Activated T-helper 1 cell treated with anti-CD3 and anti-CD28 coated beads, Interleukin-12 subunit alpha, Interleukin-12 subunit beta, Interleukin-2, Interleukin-4 antibody, amounts not matched to agents 30 ng/mL and 10 ng/mL and 1 ng/mL, durations not matched to agents 14 hours and 24 hours and 36 hours (primary cell): Measurements from ENCODE around the gene PLAAT4. TPM values are rescaled to one million over a fixed set of nuclear protein-coding genes. Genes with fewer than 3 reads are reported as not detected.
A peak's percentile ranks its signal among the peaks of the same experiment; 100 is the strongest.
"Not testable (repeated sequence)": the region's sequence is repeated elsewhere in the genome, so short reads cannot be mapped to it uniquely, and the experiment has no call there.

Experiments
- DNase-seq: peaks from one replicate; pipeline ENCODE4 v3.0.0; 2021; ENCODE audit warnings: low spot score
- H3K27ac Mint-ChIP-seq: one replicate; pipeline ENCODE4 v1.8.0; 2021; ENCODE audit warnings: mild to moderate bottlenecking, mixed read lengths
- H3K27me3 Mint-ChIP-seq: one replicate; pipeline ENCODE4 v1.8.0; 2022; ENCODE audit warnings: mild to moderate bottlenecking, moderate library complexity, mixed read lengths; ENCODE audit not compliant: insufficient read depth
- H3K36me3 Mint-ChIP-seq: one replicate; pipeline ENCODE4 v1.8.0; 2021; ENCODE audit warnings: low read depth, mixed read lengths
- H3K4me1 Mint-ChIP-seq: one replicate; pipeline ENCODE4 v1.8.0; 2021; ENCODE audit warnings: low read depth, mixed read lengths
- H3K4me3 Mint-ChIP-seq: one replicate; pipeline ENCODE4 v1.8.0; 2021; ENCODE audit warnings: mild to moderate bottlenecking, moderate library complexity, mixed read lengths
- H3K9me3 Mint-ChIP-seq: one replicate; pipeline ENCODE4 v1.8.0; 2021; ENCODE audit warnings: mixed read lengths
- intact Hi-C: fragments of 100-400 bp; cut with micrococcal nuclease; formaldehyde crosslinking; loops from one replicate; pipeline ENCODE4 v1.15.1; 2024
- total RNA-seq: library from RNA; stranded (reverse); gene quantifications from 2 replicates; pipeline ENCODE4 v1.2.3, GENCODE V29; 2022

The PLAAT4 gene
- total RNA-seq, 1 donor from 2014 or later, result 11.8 TPM

GRCh38 chr11:63534895-63535461 lies 1.6 kb upstream of the PLAAT4 start:
- Mint-ChIP-seq H3K27ac (peak overlapping the region; percentile 91), H3K36me3 (peaks cover 6% of the 10 kb centered on the region), H3K27me3 (no peaks in the 10 kb centered on the region), H3K9me3 (no peaks in the 10 kb centered on the region), H3K4me1 (peaks cover 81% of the 10 kb centered on the region), H3K4me3 (peak overlapping the region; percentile 86)
- peak; percentile 32 for DNase-seq
- intact Hi-C loops, result loop anchor here (1.0 to 5.0 kb wide), 4 partner anchors 18 to 136 kb away; partner anchors contain the start of gene ATL3

- Mint-ChIP-seq H3K9me3 (no peaks in the 10 kb centered on the region), H3K27ac (peak overlapping the region; percentile 91), H3K4me1 (peaks cover 77% of the 10 kb centered on the region), H3K27me3 (no peaks in the 10 kb centered on the region), H3K36me3 (peaks cover 11% of the 10 kb centered on the region), H3K4me3 (peak overlapping the region; percentile 86)
- intact Hi-C loops, result loop anchor here (1.0 to 5.0 kb wide), 4 partner anchors 18 to 136 kb away; partner anchors contain the start of gene ATL3
- peak; percentile 34 for DNase-seq
Measured at GRCh38 chr11:63535734-63536133, 874 bp upstream of the PLAAT4 start.

- Mint-ChIP-seq H3K27ac (peak overlapping the region; percentile 91), H3K4me3 (peak overlapping the region; percentile 86), H3K9me3 (no peaks in the 10 kb centered on the region), H3K36me3 (peaks cover 15% of the 10 kb centered on the region), H3K4me1 (peaks cover 61% of the 10 kb centered on the region), H3K27me3 (no peaks in the 10 kb centered on the region)
- DNase-seq, result no peak
- intact Hi-C loops, result loop anchor here (5.0 kb wide), 1 partner anchor 100 kb away; no protein-coding TSS in a partner anchor
Measured at GRCh38 chr11:63537293-63538101, 889 bp downstream of the PLAAT4 start.

DNA sequence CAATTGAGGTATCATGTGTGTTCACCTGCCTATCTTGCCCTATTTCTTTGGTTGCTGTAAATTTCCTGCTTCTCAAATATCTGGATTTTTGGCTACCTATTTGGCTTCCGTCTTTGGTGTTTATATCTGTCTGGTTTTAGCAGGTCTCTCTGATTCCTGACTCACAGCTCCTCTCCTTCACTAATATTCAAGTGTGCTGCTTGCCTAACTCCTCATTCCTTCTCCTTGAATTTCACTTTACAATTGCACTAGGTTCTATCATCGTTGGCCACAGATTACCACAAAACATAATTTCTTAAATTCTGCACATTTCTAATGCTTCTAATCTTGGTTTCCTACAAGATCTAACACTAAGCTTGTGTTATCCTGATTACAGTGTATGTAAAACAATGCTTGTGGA lies 5.9 kb downstream of the PLAAT4 start:
- H3K27ac Mint-ChIP-seq, H3K9me3 Mint-ChIP-seq, intact Hi-C loops, H3K4me3 Mint-ChIP-seq, H3K27me3 Mint-ChIP-seq, DNase-seq: not testable (repeated sequence)
- Mint-ChIP-seq H3K4me1 (peaks cover 22% of the 10 kb centered on the region), H3K36me3 (peaks cover 40% of the 10 kb centered on the region)

DNA sequence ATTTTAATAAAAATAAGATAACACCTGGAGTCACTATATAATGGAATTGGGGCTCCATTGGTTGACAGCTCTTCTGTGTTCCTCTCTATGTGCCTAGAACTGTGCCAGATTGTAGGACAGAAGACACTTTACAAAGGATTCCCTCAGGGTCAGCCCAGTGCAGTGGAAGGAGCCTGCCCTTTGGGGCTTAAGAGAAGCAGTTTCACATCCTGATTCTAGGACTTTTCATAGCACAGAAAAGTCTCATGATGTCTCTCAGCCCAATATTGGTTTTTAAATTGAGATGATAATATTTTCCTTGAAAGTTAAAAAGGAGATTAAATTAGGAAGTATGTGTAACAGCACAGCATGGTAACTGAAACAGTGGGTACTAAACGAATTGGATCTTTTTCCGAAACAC lies 7.1 kb downstream of the PLAAT4 start:
- no peaks in the 10 kb centered on the region for H3K27me3 Mint-ChIP-seq
- no peak overlapping the region for H3K27ac Mint-ChIP-seq
- intact Hi-C loops, result no loop called here
- no peaks in the 10 kb centered on the region for H3K9me3 Mint-ChIP-seq
- DNase-seq, result no peak
- peaks cover 10% of the 10 kb centered on the region for H3K4me1 Mint-ChIP-seq
- no peak overlapping the region for H3K4me3 Mint-ChIP-seq
- peaks cover 43% of the 10 kb centered on the region for H3K36me3 Mint-ChIP-seq

DNA sequence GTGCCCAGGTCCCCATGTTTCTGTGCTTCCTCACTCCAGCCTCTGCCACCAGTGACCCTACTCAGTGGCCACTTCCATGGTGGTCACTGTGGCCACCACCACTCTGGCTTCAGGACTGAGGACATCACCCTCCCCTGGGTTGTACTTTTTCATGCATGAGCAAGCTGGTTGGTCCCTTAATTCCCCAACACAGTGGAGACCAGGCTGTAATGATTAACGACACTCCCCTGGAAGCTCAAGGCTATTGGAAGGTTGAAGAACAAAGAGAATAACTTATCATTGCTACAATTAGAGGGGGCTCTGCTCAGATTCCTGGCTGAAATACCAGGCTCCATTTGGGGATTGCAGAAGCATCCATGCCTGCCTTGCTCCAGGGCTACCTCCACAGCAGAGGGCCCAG lies 10.5 kb downstream of the PLAAT4 start:
- intact Hi-C loops, result no loop called here
- H3K27me3 Mint-ChIP-seq, result no peaks in the 10 kb centered on the region
- H3K4me1 Mint-ChIP-seq, result peaks cover 16% of the 10 kb centered on the region
- H3K4me3 Mint-ChIP-seq, result no peak overlapping the region
- no peak overlapping the region for H3K27ac Mint-ChIP-seq
- H3K36me3 Mint-ChIP-seq, result peaks cover 32% of the 10 kb centered on the region
- DNase-seq, result no peak
- no peaks in the 10 kb centered on the region for H3K9me3 Mint-ChIP-seq

DNA sequence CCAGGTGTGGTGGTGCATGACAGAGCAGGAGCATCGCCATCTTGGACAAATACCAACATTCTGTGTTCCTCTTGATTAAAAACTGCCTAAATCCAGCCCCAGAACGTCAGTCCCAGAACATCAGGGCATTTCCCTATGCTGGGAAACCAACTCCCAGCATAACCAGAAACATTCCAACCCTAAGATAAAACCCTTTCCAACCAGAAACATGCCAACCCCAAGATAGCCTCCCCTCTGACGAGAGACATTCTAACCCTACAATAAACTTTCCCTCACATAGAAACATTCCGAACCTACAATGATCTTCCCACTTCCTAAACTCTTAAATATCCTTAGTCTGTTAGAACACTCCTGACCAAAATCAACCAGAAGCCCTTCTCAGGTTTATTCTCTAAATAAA lies 11.6 kb downstream of the PLAAT4 start:
- intact Hi-C loops, result no loop called here
- Mint-ChIP-seq H3K9me3 (no peaks in the 10 kb centered on the region), H3K4me3 (no peak overlapping the region)

DNA sequence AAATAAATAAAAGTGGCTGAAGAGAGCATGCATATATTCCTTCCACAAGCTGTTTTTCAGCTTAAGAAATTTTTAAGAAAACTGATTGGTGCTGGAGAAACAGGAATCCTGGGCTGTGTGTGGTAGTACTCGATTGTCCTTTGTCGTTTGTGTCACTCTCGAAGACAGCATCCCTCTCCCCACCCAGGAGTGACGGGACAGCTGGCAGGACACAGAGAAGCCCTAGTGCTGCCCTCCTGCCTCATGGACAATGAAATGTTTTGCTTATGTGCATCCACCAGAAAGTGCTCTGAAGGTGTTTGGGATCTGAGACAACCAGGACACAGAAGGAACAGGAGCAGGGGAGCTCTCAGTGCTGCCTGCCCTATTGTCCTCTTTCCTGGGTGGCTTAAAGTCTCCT lies 12.8 kb downstream of the PLAAT4 start:
- peaks cover 29% of the 10 kb centered on the region for H3K4me1 Mint-ChIP-seq
- H3K4me3 Mint-ChIP-seq, result no peak overlapping the region
- H3K9me3 Mint-ChIP-seq, result no peaks in the 10 kb centered on the region
- H3K27me3 Mint-ChIP-seq, result no peaks in the 10 kb centered on the region
- no peak overlapping the region for H3K27ac Mint-ChIP-seq
- no peak for DNase-seq
- intact Hi-C loops, result no loop called here
- H3K36me3 Mint-ChIP-seq, result peaks cover 20% of the 10 kb centered on the region

More for the DNA sequence above, 11.6 kb downstream of the PLAAT4 start:
- H3K36me3 Mint-ChIP-seq, result peaks cover 27% of the 10 kb centered on the region
- H3K4me1 Mint-ChIP-seq, result peaks cover 24% of the 10 kb centered on the region
- no peak for DNase-seq
- H3K27ac Mint-ChIP-seq, result no peak overlapping the region
- no peaks in the 10 kb centered on the region for H3K27me3 Mint-ChIP-seq

DNA sequence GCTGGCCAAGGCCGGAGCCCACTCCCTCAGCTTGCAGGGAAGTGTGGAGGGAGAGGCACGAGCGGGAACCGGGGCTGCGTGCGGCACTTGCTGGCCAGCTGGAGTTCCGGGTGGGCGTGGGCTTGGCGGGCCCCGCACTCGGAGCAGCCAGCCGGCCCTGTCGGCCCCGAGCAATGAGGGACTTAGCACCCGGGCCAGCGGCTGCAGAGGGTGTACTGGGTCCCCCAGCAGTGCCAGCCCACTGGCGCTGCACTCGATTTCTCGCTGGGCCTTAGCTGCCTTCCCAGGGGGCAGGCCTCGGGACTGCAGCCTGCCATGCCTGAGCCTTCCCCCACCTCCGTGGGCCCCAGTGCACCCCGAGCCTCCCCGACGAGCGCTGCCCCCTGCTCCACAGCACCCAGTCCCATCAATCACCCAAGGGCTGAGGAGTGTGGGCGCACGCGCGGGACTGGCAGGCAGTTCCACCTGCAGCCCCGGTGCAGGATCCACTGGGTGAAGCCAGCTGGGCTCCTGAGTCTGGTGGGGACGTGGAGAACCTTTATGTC lies 13.6 kb downstream of the PLAAT4 start:
- H3K27me3 Mint-ChIP-seq, intact Hi-C loops, DNase-seq, H3K27ac Mint-ChIP-seq, H3K4me3 Mint-ChIP-seq, H3K9me3 Mint-ChIP-seq: not testable (repeated sequence)
- Mint-ChIP-seq H3K36me3 (peaks cover 16% of the 10 kb centered on the region), H3K4me1 (peaks cover 35% of the 10 kb centered on the region)

GRCh38 chr11:63551091-63551888 lies 14.7 kb downstream of the PLAAT4 start:
- H3K27ac Mint-ChIP-seq, result peak overlapping the region; percentile 49

GRCh38 chr11:63551889-63552266 lies 15.3 kb downstream of the PLAAT4 start:
- H3K27ac Mint-ChIP-seq, result no peak overlapping the region
- no peaks in the 10 kb centered on the region for H3K27me3 Mint-ChIP-seq
- DNase-seq, result no peak
- no peak overlapping the region for H3K4me3 Mint-ChIP-seq
- H3K4me1 Mint-ChIP-seq, result peaks cover 35% of the 10 kb centered on the region
- peaks cover 7% of the 10 kb centered on the region for H3K36me3 Mint-ChIP-seq
- H3K9me3 Mint-ChIP-seq, result no peaks in the 10 kb centered on the region
- intact Hi-C loops, result no loop called here

More at GRCh38 chr11:63551091-63551888, 14.7 kb downstream of the PLAAT4 start:
- Mint-ChIP-seq H3K9me3 (no peaks in the 10 kb centered on the region), H3K27me3 (no peaks in the 10 kb centered on the region), H3K36me3 (peaks cover 12% of the 10 kb centered on the region), H3K4me3 (peak overlapping the region; percentile 25), H3K4me1 (peaks cover 35% of the 10 kb centered on the region)
- intact Hi-C loops, result no loop called here
- DNase-seq, result no peak

GRCh38 chr11:63552921-63553320 lies 16.3 kb downstream of the PLAAT4 start:
- peaks cover 35% of the 10 kb centered on the region for H3K4me1 Mint-ChIP-seq
- intact Hi-C loops, result loop anchor here (1.0 kb wide), 2 partner anchors 14 to 18 kb away; no protein-coding TSS in a partner anchor
- H3K9me3 Mint-ChIP-seq, result no peaks in the 10 kb centered on the region
- DNase-seq, result no peak
- H3K36me3 Mint-ChIP-seq, result peaks cover 6% of the 10 kb centered on the region
- peaks cover 1% of the 10 kb centered on the region for H3K27me3 Mint-ChIP-seq
- peak overlapping the region; percentile 31 for H3K27ac Mint-ChIP-seq
- H3K4me3 Mint-ChIP-seq, result peak overlapping the region; percentile 32
